NK-92 treated with Interleukin-12 subunit alpha and Interleukin-12 subunit beta, amount 100 ng/mL, for 24 hours (cell line): ENCODE data around the gene OR2AT4.
"Not testable (repeated sequence)": the region's sequence is repeated elsewhere in the genome, so short reads cannot be mapped to it uniquely, and the experiment has no call there.

Experiments
- DNase-seq: peaks from one replicate; lab custom pipeline; 2025; lab: John Stamatoyannopoulos, UW

Gene OR2AT4

GRCh38 chr11:75096456-75097172, at the start of gene OR2AT4:
TSS of gene OR2AT4 (minus strand) at chr11:75096876.
- no peak for DNase-seq

- DNase-seq, result no peak
Measured at GRCh38 chr11:75145972-75146519, 49.4 kb upstream of the OR2AT4 start.

DNA sequence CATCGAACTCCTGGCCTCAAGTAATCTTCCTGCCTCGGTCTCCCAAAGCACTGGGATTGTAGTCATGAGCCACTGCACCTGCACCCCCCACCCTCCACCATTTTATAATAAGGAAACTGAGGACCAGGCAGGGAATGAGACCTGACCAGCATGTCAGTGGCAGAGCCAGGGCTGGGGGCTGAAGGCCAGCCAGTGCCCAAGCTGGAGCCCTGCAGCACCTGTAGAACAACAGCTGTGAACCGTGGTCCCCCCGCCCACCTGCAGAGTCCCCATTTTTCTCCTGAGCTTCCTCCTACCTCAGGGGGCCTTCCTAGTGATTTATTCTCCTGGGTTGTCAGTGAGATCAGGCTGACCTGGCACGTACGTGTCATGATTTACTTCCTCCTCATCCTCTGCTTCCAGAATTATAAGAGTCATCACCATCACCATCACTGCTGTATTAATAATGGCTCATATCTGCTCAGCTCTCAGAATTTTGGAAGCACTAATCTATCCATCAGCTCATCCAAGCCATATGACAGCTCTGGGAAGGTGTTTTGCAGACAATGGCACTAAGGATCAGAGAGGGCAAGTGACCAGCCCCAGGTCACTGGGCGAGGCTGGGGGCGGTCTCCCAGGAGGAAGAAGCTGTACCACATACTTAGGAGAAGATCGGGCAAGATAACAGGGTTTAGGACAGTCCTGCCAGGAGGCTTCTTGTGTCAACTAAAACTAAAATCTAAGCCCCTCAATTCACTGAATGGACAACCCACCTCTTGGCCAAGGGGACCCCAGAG, 48.7 kb upstream of the OR2AT4 start:
- no peak for DNase-seq

DNA sequence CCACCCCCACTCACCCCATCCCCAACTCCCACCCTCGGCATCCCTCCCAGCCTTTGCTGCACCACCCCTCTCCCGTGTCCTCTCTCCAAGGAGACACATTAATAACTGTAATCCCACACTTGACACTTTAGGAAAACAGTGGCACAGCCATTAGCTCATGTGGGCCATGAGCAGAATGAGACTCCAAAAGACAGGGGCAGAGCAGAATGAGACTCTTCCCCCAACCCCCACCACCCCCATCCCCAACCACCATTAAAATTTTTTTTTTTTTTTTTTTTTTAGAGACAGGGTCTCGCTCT, 48.0 kb upstream of the OR2AT4 start:
- DNase-seq, result no peak

GRCh38 chr11:75143420-75143731, 46.7 kb upstream of the OR2AT4 start:
- DNase-seq, result no peak

DNA sequence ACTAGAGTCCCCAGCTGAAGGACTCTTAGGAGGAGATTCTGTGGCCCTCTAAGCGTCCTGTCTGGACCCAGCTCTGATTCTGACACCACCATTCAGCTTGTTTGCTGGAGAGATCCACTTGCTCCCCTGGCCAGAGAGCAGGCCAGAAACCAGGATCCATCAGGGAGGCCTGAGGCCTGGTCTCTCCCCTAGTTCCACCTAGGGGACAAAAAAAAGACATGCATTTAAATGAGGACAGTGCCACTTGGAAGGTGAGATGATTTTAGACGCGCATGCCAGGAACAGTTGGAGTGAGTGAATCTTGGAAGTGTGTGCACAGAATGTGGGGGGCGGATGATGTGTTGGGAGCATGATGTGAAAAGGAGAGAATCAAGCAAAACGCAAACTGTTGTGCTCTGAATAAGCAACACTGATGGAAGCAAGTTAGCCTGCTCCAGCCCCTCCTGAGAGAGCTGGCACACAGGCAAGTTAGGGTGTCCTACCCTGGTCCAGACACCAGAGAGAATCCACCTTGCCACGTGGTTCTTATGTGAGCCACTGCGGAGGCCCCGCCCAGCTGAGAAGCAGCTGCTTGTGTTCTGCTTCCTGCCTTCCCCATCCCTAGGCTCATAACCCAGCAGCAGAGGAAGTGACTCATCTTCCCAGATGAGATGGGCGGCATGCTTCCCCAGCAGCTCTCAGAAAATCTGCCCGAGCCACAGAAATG, 46.2 kb upstream of the OR2AT4 start:
- peak; percentile 89 for DNase-seq

DNA sequence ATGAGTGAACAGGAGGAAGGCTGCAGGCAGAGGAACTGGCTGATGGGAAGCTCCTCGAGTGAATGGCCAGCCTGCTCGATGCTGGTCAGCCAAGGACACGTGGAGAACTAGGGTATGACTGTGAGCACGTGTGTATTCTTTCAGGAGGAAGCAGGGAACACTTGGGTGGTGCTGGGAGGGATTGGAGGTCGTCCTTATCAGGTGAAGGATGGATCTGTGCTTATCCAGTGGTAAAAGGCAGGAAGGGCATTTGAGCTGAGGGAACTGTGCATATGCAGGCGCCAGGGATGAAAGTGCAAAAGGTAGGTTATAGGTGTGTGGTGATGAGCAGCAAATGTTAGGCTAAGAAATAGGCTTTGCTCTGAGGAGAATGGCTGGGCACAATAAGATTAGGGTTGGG, 44.5 kb upstream of the OR2AT4 start:
- no peak for DNase-seq

- peak; percentile 59 for DNase-seq
Measured at GRCh38 chr11:75140269-75141138, 43.8 kb upstream of the OR2AT4 start.

DNA sequence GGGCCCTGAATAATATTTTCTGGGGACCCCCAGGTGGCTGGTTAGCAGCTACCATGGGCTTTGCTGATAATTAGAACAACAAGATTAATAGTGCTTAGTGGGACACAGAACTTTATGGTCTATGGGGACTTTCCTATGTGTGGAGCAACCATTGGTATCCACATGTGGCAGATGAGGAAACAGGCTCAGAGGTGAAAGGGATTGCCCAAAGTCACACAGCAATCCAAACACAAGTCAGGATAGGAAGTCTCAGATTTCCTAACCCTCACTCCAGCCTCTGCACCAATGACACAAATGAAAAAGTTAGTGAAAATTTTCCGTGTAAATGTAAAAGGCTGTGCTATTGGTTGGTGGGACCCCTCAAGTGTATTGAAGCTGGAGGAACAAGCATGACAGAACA, 39.0 kb upstream of the OR2AT4 start:
- DNase-seq, result no peak

- DNase-seq, result no peak
Measured at GRCh38 chr11:75135021-75135650, 38.5 kb upstream of the OR2AT4 start.

DNA sequence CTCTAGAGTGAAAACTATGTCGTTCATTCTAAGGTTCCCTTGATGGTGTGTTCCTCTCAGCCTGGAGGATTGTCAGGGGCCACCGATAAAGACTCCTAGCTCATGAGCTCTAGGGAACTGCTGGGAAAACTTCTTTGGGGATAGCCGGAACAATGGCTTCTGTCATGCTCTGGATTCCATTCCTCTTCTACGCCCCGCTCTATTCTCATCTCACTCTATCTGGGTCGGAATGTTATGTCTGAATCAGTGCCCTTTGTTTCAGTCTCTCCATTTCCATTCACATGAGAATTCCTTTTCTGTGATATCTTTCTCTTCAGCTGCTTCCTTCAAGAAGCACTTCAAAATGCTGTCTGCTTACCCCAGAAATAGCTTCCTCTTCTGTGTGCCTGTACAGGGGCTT, 37.3 kb upstream of the OR2AT4 start:
- DNase-seq, result no peak

DNA sequence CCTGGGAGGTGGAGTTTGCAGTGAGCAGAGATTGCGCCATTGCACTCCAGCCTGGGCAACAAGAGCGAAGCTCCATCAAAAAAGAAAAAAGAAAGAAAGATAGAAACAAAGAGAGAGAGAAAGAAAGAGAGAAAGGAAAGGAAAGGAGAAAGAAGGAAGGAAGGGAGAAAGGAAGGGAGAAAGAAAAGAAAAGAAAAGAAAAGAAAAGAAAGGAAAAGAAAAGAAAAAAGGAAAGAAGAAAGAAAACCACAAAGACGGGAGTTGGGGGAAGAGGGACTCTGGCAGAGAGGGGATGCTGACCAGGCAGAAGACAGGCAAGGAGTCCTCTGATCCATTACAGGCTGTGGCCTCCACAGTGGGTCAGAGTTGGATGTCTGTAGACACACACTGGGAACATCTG, 35.4 kb upstream of the OR2AT4 start:
- no peak for DNase-seq

- no peak for DNase-seq
Measured at GRCh38 chr11:75126564-75126963, 29.9 kb upstream of the OR2AT4 start.

GRCh38 chr11:75118577-75118976, 21.9 kb upstream of the OR2AT4 start:
- DNase-seq, result no peak

DNA sequence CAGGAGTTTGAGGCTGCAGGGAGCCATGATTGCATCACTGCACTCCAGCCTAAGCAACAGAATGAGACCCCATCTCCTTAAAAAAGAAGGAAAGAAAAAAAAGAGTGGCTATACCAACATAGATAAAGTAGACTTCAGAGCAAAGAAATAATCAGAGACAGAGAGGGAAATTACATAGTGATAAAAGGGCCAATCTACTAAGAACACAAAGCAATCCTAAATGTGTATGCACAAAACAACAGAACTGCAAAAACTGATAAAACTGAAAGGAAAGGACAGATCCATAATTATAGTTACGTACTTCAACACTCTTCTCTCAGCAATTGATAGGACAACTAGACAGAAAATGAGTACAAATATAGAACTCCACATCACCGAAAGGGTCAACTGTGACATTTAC, 17.8 kb upstream of the OR2AT4 start:
- no peak for DNase-seq

GRCh38 chr11:75113030-75113429, 16.4 kb upstream of the OR2AT4 start:
- DNase-seq, result no peak

- no peak for DNase-seq
Measured at GRCh38 chr11:75112200-75112599, 15.5 kb upstream of the OR2AT4 start.

DNA sequence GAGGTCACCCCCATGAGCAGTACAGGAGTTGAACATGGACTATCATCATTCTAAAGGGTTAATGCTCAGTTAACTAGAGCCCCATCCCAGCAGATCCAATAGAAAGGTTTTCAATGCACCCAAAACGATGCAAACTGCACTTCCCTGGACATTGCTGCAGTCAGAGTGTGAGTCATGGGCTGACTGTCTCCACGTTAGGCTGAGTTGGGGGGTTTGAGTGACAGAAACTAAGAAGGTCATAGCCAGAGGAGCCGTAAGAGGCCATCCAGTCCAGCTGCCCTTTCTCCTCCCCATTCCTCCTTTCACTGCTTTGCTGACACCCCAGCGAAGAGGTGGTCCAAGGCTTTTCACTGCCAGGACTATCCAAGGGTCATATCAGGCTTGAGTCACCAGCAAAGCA, 10.5 kb upstream of the OR2AT4 start:
- no peak for DNase-seq

GRCh38 chr11:75105967-75106681, 9.4 kb upstream of the OR2AT4 start:
- DNase-seq, result not testable (repeated sequence)

DNA sequence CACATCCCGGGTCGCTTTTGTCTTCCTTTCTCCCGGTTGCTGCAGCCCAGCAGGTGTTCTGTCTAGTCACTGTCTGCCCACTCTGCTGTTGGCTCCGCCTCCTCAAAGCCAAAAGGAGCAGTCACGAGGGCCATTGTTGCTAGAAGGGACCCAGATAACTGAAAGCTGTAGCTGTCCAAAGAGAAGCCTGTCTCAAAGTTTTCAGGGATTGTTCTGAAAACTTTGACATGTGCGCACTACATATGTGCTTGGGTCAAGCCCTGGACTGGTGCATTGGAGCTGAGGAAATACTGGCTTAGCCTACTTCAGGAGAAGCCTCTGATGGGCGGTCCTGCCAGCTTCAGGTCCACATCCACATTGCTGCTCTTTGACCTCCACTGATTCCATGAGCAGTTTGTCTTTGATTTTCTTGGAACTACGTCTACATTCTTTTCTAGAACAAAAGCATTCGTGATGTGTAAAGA, 8.8 kb upstream of the OR2AT4 start:
- DNase-seq, result no peak
